GM19099 (cell line): ENCODE results near the gene SETDB1.

ENCODE experiments used
- POLR2A ChIP-seq: IDR thresholded peaks from 3 replicates; pipeline ENCODE4 v1.6.1; 2011; ENCODE audit warnings: low read depth; ENCODE audit not compliant: insufficient read length; ENCODE audit errors: extremely low read depth

The SETDB1 gene

DNA sequence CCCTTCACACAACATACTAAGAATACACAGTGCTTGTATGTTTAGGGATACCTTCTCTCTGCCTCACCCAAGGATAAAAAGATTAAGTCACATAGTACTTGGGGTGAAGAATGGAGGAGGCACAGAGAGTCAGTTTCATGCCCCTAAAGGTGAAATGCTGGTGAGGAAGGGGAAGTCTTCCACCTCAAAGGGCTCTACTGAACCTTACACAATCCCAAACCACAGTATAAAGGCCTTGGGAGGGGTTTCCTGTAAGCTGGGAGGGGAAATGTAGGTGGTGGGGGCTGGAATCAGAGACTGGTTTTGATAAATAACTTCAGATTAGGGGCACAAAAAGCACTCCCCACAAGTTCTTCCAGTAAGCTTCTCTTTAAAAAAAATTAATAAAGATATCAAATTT lies 77.0 kb downstream of the SETDB1 start:
- no peak for TF ChIP-seq POLR2A

DNA sequence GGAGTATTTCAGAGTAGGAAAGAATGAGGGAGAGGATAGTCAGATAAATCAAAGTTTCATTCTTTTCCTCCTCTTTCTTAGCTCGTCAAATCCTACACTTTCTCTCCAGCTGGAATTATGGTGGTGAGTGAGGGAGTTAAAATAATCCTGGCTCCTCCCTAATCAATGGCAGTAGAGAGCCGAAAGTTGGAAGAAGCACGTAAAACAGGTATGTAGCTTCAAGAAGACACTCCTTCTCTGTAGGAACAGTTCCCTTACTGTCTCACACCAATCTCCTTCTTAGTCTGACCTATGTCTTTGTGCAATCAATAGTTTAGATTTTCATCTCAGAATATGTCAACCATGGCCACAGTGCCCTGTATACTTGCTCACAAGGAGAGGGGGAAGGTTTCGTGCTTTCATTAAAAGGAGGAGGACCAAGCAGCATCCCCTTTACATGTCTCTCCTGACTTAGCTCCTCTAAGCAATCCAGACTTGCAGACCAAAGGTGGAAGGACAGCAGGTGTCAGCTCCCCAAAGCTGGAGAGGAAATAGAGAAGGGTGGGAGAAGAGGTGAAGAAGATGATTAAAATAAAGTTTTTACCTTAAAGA lies 79.7 kb downstream of the SETDB1 start:
- no peak for TF ChIP-seq POLR2A

DNA sequence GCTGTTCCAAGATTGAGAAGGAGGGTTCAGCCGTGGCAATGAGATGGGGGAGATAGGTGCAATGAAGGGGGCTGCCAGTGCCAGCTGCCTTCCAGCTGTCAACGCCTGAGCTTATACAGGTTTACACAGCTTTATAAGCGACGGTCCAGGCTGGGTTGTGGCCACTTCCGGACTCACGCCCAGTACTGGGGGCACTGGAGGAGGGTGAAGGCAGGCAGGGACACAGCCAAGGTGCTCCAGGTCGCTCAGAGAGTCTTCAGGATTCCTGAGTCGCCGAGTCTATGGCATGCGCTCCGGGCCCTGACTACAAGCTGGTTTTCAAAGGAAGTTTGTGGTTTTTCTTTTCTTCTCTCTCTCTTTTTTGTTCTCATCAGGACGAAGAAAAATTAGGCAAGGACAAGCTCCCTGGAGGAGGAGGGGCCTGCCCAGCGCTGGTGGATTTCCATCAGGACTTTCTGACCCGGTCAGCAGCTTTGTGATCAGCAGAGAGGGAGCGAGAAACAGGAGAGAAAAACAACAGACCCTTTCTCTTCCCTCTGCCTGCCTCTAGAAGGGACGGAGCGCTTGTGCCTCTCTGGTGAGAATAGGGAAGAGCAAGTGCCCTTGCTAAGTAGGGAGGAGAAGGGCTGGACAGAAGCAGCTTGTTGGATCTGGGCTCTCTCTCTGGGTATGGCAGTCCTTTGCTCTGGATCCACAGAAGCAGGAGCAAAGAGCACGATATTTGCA lies 80.3 kb downstream of the SETDB1 start, which contains the start of gene MINDY1:
Gene MINDY1 (minus strand): TSS at position 576 of the 726 bp plus-strand sequence. CDS start 4,285 bp downstream, outside the sequence.
- peak; percentile 42 for TF ChIP-seq POLR2A

DNA sequence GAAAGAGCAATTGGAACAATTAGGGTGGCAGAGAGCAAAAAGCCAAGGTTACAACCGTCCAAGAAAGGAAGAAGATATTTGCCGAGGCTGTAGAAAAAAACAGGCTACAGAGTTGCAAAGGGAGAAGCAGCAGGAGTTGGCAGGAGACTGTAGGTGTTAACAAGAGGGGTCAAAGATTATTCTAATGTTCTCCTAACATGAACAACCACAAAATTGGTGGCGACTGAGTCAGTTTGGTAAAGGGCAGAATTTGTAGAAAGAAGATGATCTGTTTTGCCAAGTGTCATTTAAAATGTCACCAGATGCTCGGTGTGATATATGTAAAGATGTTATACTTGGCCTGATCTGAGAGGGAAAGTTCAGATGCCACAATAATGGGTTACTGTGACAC lies 81.7 kb downstream of the SETDB1 start:
- no peak for TF ChIP-seq POLR2A

DNA sequence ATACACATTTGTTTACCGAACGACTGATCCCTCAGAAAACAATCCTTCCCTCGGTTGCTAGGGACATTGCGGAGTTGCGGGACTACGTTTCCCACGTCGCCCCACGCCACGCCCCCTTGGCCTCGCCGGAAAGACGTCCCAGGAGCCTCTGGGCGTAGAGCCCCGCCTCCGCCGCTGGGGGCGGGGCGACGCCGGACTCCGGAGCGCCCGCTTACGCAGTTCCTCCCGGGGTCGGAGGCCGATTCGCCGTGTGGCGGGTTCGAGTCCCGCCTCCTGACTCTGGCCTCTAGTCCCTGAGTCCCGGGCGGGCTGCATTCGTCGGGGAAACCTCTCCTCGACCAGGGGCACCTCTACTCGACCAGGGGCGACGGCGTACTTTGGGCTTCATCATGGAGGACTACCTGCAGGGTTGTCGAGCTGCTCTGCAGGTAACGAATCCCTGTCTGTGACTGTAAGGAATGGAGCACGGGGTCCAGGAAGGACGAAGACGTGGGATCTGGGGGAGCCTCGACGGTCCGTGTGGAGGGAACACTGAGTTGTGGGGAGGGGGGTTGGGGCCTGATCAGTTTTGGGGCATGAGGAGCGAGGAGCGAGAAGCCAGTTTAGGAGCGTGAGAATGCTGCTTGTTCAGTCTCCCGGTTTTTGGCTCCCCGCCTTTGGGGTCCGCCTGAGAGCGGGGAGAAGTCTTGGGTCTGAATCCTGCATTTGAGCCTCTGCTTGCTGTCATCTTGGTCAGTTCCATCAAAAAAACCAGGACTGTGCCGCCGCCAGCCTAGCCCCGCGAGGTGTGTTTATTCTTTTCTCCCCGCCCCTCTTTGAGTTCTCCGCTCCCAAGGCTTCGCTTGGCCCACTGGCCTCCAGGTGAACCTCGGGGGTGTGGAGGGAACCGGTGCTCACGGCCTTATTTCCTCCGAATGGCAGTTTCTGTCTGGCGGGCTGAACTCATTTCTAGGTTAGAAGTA lies 82.4 kb downstream of the SETDB1 start, which contains the start of gene PRUNE1:
Gene PRUNE1 (plus strand): TSS at position 206 of the 962 bp plus-strand sequence. CDS start 184 bp downstream, at position 390.
- TF ChIP-seq POLR2A = peak; percentile 58

DNA sequence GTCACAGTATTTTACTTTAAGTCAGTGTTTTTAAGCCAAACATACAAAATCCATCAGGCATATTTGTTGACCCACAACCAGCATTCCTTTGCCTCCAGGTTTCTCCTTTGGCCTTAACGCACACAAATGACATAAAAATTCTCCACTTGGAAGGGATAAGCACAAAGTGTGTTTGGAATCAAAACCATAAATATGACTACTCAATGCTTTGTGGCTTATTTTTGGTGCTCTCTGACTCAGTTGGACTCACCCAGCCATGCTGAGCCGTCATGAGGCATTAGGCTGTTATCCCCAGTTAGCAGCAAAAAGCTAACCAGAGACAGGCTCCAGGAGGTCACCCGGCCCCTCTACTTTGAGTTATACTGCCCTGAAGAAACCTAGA lies 83.0 kb downstream of the SETDB1 start:
- no peak for TF ChIP-seq POLR2A

DNA sequence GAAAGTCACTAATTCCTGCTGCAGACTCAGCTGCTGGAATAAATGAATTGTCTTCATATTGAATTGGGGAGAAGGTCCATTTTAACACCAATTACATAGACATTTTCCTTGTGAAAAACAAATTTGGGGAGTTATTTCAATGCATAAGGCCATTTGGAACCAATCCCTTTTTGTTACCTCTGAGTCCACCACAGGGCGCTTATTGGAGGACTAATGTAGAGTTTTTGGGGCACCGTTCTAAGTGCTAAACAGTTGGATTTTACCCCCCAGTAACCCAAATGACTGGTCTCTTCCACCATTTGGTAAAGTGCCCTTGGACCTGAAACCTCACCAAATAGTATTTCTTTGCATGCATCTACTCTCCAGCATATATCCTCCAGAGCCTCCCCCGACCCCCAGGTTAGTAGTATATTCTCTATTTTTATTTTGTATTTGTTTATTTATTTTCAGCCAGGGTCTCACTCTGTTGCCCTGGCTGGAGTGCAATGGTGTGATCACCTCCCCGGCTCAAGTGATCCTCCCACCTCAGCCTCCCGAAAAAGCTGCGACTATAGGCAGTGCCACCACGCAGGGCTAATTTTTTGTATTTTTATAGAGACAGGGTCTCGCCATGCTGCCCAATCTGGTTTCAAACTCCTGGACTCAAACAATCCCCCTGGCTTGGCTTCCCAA lies 83.6 kb downstream of the SETDB1 start:
- no peak for TF ChIP-seq POLR2A

DNA sequence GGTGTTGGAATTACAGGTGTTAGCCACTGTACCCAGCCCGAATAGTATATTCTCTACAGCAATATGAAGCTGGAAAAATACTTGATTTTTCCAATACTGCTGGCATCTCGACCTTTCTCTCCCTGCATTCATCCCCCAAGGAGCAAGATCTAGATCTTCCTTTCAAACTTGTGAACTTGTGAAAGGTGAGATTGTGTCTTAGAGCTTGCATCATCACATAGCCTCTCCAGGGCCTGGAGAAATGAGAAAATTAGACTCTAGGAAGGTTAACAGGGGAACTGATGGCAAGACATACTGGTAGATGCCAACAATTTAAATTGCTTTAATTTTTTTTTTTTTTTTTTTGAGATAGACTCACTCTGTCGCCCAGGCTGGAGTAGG lies 84.2 kb downstream of the SETDB1 start:
- no peak for TF ChIP-seq POLR2A

DNA sequence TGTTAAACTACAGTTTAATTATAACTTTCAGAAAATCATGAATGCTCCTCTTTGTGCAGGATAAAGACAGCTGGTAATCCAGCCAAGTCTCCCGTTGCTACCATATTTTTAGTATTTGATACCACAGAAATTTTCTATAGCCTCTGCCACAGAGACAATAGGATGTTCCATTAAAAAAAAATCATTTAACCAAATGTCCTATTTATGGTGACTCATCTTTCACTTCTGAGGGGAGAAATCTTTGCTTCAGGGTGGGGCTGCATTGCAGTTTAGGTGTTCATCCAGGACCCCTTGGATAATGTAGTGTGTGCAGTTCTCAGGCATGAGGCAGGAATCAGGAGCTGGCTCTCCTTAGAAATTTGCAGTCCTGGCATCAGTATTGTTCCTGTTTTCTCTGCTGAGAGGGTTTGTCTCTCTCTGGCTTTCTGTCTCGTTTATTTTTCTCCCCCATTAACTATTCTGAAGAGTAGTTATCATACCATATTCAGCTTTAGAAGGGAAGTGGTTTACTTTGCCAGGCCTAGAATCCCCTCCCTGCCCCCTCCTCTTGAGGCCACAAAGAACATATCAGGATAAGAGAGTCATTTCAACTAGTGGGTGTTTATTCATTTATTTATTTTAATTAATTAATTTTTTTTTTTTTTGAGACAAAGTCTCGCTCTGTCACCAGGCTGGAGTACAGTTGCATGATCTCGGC lies 85.1 kb downstream of the SETDB1 start:
- TF ChIP-seq POLR2A = no peak

DNA sequence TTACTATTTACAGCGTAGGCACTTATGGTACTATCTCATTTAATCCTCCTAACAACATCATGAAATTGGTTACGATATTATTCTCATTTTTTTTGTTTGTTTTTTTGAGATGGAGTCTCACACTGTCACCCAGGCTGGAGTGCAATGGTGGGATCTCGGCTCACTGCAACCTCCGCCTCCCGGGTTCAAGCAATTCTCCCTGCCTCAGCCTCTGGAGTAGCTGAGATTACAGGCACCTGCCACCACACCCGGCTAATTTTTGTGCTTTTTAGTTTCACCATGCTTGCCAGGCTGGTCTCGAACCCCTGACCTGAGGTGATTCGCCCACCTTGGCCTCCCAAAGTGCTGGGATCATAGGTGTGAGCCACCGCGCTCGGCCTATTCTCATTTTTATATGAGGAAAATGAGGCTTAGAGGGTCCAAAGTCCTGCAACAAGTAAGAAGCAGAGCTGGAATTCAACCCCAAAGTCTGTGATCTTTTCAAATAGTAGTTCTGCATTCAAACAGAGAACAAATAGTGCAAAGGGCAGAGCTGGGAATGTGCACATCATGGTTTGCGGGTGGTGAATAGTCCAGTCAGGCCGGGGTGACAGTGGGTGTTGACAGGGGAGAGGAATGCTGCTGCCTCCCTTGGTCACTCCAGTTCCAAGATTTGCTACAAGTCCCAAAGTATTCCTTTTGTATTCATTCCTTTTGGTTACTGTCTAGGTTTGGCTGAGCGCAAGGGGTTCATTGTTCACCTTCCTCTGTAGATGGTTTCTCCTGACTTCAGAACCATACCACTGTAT lies 86.7 kb downstream of the SETDB1 start:
- no peak for TF ChIP-seq POLR2A

DNA sequence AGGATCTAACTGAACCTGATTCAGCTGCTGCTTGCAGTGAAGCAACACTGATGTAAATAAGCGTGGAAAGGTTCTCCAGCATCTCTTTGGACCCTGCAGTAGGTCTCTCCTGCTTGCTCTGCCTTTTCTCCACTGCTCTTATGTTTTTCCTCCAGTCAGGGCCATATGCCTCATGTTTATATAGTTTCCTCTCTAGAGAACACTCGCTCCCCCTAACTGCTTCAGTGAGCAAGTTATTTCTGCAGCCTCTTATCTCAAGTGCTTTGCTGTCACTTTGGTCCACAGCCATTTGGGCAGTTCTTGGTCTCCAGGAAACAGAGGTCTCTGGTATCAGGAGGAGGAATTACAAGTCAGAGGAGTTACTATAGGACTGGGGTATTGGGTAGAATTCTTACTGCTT lies 87.4 kb downstream of the SETDB1 start:
- no peak for TF ChIP-seq POLR2A
